ENCODE data around the gene ITPK1.

DNA sequence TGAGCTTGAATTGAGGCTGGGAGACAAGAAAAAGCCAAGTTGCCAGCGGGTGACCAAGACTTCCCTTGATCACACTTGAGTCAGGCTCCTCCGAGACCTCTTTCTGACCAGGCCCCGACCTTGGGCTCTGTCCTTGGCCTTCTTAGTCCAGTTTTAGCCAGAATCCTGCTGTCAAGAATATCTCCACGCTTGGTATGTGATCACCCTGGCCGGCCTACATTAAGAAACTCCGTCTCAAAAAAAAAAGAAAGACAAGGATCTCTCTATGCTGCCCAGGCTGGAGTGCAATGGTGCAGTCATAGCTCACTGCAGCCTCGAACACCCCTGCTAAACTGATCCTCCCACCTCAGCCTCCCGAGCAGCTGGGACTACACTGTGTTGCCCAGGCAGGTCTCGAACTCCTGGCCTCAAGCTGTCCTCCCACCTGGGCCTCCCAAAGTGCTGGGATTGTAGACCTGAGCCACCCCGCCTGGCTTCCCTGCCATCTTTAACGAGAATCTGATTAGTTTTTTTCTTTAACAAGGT lies 1.0 kb upstream of the ITPK1 start:
- TF ChIP-seq, protein P1, sequence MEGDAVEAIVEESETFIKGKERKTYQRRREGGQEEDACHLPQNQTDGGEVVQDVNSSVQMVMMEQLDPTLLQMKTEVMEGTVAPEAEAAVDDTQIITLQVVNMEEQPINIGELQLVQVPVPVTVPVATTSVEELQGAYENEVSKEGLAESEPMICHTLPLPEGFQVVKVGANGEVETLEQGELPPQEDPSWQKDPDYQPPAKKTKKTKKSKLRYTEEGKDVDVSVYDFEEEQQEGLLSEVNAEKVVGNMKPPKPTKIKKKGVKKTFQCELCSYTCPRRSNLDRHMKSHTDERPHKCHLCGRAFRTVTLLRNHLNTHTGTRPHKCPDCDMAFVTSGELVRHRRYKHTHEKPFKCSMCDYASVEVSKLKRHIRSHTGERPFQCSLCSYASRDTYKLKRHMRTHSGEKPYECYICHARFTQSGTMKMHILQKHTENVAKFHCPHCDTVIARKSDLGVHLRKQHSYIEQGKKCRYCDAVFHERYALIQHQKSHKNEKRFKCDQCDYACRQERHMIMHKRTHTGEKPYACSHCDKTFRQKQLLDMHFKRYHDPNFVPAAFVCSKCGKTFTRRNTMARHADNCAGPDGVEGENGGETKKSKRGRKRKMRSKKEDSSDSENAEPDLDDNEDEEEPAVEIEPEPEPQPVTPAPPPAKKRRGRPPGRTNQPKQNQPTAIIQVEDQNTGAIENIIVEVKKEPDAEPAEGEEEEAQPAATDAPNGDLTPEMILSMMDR (conservative IDR thresholded peaks at IDR 0.05) = no peak
- no peak for TF ChIP-seq ZFX (IDR thresholded peaks at IDR 0.05)
